Coronary artery (tissue), 2 donors: ENCODE data around the gene MKNK2.

Experiments used
- DNase-seq: peaks from one replicate; pipeline ENCODE4 v3.0.0-alpha.2; 2017; ENCODE audit warnings: low spot score
- H3K27ac ChIP-seq, 2 donors: fragments of 200-600 bp; sonication (generic); one replicate each; pipeline ENCODE4 v1.5.1; 2016 to 2019
- H3K4me3 ChIP-seq: fragments of 200-600 bp; sonication (generic); 2 replicates; pipeline ENCODE4 v1.5.1; 2016; ENCODE audit warnings: mild to moderate bottlenecking, moderate library complexity
- CTCF ChIP-seq: fragments of 200-600 bp; sonication (generic); IDR thresholded peaks from one replicate; pipeline ENCODE4 v1.5.1; 2019; ENCODE audit warnings: antibody characterized with exemption

Gene MKNK2

GRCh38 chr19:2050991-2051772 lies at the start of gene MKNK2:
TSS of gene MKNK2 (minus strand) at chr19:2051244. CDS start at chr19:2050851, 393 bp downstream.
- TF ChIP-seq CTCF = no peak
- Histone ChIP-seq H3K4me3 (peak within 1 kb of the TSS; percentile 91), H3K27ac (peak within 1 kb of the TSS; percentile 90 to 99)
- DNase-seq = peak; percentile 92

GRCh38 chr19:2100719-2101061 lies 49.6 kb upstream of the MKNK2 start:
- no peak for TF ChIP-seq CTCF
- Histone ChIP-seq H3K27ac (no peak overlapping the region), H3K4me3 (no peak overlapping the region)
- no peak for DNase-seq

GRCh38 chr19:2099937-2100718 lies 49.1 kb upstream of the MKNK2 start:
- no peak overlapping the region for H3K27ac ChIP-seq
- H3K4me3 ChIP-seq = no peak overlapping the region
- TF ChIP-seq CTCF = no peak
- no peak for DNase-seq

- no peak for TF ChIP-seq CTCF
- Histone ChIP-seq H3K27ac (peak overlapping the region in 1 of 2 donors; percentile 22), H3K4me3 (no peak overlapping the region)
- DNase-seq = no peak
Observed at GRCh38 chr19:2099054-2099501, 48.0 kb upstream of the MKNK2 start.

GRCh38 chr19:2097886-2098327 lies 46.9 kb upstream of the MKNK2 start:
- no peak for TF ChIP-seq CTCF
- no peak for DNase-seq
- Histone ChIP-seq H3K27ac (no peak overlapping the region), H3K4me3 (peak overlapping the region; percentile 77)

GRCh38 chr19:2097203-2097885 lies 46.3 kb upstream of the MKNK2 start:
- no peak for TF ChIP-seq CTCF
- DNase-seq = no peak

More at GRCh38 chr19:2097203-2097885, 46.3 kb upstream of the MKNK2 start:
- H3K27ac ChIP-seq = peak overlapping the region; percentile 62 to 97
- peak overlapping the region; percentile 77 for H3K4me3 ChIP-seq
